Cerebellar cortex (tissue), 1 donor: ENCODE results near the gene LYSMD2.

ENCODE experiments used
- DNase-seq: peaks from one replicate; pipeline ENCODE4 v3.0.0-alpha.2; 2015; ENCODE audit warnings: low spot score

Gene LYSMD2

DNA sequence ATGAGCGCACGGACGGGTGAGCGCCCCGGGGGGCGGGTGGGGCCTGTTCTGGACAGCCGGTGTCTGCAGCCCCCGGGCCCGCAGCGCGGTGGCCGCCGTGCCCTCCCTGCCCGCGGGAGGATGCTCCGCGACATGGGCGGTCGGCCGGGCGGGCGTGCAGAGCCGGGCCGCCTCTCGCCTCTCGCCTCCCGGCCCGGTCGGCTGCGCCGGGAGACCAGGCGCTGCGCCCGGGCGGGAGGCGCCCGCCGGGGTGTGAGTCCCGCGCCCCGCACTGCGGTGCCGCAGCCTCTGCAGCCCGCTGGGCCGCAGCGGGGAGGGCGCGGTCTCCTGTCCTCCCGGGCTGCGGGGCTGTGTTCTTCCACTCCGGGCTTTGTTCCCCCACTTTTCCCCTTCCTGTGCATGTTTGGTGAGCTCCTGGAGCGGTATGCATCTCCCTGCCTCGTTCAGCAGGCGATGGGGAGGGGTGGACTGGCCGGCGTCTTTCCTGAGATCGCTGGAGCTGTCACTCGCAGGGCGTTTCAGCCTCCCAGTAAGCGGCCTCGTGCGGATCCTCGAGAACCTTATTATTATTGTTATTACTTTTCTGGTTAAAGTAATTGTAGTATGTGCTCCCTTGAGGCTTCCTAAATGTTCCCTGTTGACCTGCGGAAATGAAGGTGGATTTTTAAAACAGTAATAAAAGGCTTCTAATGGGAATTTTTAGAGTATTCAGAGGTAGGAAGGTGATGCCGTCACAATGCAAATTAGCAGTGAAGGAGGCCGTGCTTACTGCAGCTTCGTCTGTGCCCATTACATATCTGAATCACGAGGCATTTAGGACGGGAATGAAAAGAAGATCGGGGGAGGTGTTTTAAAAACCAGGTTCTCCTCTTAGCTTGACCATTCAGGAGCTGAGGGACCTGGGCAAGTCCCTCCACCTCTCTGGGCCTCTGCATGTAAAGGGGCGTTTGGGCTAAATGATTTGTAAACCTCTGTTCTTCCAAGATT lies 14.5 kb upstream of the LYSMD2 start:
- peak; percentile 57 for DNase-seq

DNA sequence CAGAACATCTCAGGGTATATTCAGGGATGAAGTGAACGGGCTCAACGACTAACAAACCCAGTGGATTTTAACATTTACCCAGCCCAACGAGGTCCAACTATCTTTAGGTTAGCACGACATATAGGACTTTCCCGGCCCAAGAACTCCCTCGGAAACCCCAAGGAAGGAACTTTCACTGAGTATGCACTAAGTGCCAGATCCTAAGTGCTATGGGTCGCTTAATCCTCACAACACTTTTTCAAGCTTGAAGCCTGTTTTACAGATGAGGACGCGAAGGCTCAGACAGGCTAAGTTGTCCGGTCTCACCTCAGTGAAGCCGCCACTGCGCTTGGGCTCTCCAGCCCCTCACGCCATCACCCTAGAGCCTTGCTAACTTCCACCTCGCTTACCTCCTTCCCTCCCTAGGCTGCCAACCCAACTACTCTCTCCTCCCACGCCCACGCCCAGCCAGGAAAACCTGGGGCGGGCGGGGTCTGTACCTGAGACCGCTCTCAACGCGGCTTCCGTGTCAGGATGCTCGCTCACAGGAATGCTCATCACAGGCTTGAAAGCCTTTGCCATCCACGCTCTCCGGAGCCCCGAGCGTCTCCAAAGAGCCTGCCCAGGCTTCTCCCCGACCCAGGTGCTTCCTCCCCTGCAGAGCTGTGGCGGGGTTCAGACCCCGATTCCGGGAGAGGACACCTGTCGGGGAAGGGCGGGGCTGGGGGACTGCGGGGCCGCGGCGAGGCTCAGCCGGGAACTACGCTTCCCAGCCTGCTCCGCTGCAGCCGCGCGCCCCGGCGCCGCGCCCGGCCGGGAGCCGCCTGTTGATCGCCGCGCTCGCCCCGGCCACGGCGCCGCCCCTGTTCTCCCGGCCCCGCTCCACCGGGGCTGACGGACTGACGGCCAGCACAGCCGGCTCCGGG lies 13.6 kb upstream of the LYSMD2 start, which contains the start of gene TMOD2:
Gene TMOD2 (plus strand): TSS at position 806 of the 905 bp plus-strand sequence. CDS start 14,845 bp downstream, outside the sequence.
- peak; percentile 61 for DNase-seq

DNA sequence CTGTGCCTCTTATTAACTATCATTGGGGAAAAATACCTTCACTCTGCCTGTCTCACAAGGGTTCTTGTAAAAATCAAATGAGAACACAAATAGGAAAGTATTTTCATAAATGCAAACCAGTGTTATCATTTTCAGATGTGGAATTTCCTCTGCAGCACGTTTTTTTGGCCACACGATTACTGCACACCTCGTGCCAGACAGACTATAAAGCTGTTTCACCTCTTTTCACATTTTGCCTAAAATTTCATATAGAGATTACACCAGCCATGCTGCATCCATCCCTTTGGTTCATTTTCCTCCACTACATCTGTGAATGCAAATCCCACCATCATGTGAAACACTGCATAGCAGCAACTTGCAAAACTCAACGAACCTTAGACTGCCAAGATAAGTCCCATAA lies 12.7 kb upstream of the LYSMD2 start:
- no peak for DNase-seq

DNA sequence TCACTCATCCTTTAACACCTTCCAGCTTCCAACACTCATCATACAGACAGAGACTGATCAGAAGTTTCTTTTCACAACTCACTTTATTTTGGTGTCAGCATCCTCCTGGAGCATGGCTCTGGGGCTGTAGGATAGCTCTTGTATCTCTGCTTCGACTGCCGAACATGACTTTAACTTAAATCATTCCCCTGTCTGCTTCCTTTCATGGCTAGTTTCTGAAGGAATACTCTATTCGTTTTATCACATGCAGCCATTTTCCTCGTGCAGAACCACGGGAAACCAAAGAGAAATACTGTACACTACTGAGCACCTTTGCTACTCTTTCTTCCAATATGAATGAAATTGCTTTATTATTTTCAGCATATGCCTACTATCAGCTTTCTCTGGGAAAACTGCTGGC lies 11.9 kb upstream of the LYSMD2 start:
- DNase-seq: no peak

DNA sequence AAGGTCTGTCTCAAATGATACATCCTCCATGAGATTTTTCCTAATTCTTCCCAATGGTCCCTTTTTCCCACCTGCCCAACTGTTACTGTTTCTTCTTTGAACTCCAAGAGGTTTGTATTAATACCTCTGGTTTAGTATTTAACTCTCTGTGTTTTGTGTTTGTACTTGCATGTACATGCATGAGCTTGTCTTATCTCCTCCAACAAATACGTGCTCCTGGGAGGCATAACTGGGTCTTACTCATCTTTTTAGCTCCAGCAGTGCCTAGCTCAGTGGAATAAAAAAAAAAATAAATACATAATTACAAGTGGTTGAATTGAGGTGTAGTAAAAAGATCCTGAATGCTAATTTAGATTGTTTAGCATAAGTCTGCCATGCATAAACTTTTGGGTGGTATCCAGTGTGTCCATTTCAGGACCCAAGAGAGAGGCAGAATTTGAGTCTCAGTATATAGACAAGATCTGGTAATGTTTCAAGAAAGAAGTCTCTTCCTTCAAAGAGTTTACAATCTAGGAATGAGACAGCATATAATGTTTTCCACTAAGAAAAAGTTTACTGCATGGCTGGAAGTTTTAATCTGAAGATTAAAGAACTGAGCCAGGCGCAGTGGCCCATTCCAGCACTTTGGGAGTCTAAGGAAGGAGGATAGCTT lies 1.7 kb upstream of the LYSMD2 start:
- DNase-seq: no peak

DNA sequence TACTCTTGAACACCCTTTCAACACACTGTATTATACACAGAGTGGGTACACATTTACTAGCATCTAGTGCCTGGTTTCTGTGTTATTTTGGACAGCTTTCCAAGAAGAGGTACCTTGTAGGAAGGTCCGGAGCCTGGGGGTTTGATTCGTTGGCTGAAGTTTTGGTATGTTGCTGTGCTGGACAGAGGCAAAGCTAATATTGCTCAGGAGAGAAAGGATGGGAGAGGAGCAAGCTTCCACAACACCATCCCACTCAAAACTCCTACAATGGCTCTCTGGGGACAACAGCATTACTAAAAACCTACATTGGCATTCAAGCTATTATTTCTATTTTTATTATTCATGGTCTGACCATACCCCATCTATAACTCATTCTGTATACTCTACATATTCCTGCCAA lies 1.1 kb upstream of the LYSMD2 start:
- no peak for DNase-seq

DNA sequence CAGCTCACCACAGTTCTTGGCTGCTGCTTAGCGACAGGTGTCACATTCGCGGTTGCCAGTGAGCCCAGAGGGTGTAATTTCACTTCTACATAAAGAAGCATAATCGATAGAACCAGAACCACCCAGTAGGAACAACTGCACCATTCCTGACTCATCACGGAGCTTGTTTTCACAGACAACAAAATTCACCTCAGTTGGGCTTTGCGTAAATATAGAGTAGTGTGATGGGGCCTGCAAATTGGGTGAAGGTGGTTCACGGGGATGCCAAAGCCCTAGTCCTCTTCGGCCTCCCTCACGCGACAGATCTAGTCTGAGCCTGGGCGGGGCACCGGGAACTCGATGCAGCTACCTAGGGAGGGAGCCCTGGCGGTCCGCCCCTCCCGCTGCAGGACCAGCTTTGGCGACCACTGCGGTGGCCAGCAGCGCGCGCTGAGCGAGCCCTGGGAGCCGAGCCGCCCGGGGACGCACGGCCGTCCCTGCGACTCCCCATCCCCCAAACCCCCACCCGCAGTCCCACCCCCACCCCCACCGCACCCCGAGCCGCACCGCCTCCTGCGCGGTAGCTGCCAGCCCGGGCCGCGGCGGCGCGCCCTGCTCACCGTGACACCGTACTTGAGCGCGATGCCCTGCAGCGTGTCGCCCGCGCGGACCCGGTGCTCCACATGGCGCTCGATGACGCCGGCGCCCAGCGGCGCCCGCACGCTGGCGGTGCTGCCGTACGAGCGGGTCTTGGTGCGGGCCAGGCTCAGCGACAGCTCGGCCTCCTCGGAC lies 519 bp downstream of the LYSMD2 start:
- DNase-seq: peak; percentile 74

DNA sequence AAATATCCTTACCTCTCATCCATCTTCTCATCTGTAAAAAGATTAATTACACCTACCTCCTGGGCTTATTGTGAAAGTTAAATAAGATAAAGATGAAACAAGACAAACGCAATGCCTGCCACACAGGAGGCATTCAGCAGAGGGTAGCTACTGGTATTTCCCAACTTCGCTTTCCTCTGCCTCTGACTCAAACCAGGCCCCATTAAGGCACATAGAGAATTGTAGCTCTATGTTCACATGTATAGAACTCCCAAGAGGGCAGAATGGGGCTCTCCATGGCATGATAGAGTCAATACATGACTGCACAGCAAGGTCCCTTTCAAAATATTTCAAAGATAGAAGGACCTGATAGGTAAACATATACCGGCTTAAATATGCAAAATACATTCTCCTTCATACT lies 1.4 kb downstream of the LYSMD2 start:
- DNase-seq: no peak

DNA sequence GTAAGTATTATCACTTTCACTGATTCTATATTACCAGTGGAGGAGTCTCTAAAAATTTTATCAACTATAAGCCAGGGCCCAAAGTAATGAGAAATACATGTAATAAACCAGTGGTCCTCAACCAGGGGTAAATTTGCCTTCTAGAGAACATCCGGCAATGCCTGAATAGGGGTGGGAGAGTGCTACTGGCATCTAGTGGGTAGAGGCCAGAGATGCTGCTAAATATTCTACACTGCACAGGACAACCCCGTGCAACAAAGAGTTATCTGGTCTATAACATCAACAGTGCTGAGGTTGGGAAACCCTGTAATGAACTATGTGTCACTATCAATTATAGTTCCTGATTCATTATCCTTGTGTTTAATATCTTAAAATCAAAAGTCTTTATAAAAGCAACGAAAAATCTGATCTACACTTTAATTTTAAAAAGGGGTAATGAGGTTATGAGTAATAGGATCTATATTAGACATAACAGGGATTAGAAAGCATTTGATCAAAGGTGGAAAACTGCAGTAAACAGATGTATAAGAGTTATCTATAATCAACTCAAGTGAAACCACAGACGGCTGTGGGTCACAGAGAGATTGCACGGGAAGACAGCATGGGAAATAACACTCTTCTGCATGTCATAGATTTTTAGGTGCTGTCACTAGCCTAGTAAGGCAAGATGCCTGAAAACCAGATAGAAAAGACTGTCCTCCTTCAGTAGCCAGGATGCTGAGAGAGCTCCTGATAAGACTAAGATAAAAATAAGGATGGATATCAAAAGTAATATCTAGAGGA lies 2.0 kb downstream of the LYSMD2 start:
- peak; percentile 48 for DNase-seq

DNA sequence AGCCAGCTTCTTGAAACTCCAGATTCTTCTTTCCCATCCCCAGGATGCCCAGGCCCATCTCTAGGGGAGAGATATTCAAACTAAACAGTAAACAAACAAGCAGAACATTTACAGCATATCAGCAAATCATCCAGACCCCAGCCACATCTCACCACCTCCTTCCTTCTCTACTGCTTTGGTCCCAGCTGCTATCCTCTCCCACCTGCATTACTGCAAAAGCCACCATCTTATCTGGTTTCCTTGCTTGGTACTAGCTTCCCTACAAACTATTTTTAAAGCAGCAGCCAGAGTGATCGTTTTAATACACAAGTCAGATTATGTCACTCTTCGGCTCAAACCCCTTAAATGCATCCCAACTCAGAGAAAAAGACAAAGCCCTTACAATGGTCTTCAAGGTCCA lies 4.8 kb downstream of the LYSMD2 start:
- DNase-seq: no peak

DNA sequence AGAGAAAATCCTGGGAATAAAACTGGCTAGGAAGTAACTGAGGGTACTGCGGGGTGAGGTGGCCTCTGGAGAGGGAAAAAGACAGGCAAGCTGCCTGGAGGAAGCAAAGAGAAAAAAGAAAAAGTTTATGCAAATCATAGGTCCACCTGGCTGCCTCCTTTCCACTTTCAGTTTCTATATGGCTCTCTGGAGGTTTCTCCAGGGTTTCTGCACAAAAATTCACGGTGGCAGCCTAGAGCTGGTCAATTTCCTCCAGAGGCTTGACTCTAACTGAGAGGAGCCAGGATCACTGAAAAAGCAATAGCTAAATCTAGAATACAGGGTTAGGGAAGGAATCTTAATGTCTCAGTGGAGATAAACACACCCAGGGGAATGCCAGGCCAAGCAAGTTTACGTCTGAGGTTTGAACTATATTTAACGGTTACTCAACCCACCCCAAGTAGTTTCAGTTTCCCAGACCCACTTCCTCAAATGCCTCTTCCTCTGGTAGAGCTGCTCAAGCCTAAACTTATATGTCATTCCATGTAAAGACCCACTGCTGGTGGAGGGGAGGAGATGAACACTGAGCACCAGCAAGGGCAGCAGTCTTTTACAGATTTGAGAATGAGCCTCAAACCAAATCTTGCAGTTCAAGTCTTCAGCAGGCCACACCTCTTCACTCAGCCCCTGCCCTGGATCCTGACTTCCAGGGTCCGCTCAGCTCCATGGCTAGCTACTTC lies 5.7 kb downstream of the LYSMD2 start:
- no peak for DNase-seq

DNA sequence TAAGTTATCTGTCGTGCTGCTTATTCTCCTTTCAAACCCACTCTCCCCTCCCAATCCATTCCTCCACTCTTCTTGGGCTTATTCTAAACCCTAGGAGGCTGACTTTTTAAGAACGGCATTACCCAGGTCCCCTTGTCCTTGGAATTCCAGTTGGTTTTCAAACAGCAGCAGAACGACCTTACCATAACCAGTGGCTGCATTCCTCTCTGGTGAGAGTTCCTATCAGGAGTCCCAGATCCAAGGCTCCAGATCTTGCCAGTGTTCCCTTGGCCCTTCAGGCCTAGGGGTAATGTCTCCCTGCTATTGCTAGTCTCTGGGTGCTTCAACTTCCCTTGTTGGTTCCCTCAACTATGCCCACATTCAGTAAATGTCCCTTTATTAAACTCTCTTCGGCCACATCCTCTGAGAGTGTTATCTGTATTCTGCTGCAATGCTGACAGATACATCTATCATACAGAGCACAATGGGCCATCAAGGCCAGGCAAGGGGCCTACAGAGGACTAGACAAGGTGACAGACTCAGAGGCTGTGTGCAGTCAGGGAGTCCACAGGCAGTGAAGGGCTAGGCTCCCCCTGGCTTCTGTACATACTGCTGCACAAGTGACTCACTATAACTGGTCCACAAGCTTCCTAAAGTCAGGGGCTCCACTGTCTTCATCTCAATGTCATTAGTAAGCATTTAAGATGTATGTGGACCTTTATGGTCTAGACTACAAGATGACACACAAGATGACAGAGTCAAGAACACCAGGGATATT lies 10.1 kb downstream of the LYSMD2 start:
- no peak for DNase-seq

DNA sequence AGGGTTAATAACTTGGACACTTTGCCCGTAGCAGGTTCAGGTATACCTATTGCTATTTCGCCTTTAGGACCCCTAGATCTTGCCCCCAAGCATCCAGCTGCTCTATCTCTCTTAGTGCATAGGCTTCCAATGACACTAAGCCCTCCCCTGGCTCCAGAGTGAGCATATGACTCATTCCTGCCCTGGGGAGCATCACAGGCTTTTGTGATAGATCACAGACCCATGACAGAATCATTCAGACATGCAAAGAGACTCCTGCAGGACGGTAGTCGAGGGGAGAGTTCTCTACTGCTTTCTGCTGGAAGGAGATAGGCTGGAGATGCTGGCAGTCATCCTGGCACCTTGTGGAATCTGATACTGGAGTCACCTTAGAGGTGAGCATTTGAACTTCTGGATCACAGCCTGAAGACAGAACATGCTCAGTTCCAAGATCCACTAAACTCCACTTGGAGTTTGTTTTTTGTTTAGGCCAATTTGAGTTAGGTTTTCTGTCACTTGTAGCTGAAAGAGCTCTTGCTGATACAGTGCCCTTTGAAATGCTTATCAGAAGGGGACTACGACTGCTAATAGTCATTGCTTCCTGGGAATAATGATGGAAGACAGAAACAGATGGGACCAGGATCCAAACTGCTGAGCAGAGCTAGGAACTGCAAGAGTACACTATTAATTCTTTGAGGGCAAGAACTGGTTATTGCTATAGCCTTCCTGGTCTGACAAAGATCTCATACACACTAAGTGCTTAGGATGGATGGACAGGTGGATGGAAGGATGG lies 11.0 kb downstream of the LYSMD2 start:
- peak; percentile 44 for DNase-seq

DNA sequence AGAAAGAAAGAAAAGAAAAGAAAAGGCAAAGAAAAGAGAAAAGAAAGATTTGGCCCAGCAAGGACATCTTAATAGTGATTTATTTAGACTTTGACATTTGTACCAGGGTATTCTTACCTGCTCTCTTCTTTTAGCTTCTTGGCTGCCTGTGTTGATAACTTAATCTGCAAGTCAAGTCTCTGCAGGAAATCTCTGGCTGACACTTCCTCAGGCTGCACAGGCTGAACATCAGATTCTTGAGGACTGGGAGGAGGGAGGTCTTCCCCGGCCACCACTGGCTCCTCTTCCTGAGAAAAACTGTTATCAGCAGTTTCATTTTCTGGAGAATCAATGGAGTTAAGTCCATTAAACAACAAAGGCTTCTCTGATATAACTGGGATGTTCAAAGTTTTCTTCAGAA lies 12.8 kb downstream of the LYSMD2 start:
- DNase-seq: no peak

DNA sequence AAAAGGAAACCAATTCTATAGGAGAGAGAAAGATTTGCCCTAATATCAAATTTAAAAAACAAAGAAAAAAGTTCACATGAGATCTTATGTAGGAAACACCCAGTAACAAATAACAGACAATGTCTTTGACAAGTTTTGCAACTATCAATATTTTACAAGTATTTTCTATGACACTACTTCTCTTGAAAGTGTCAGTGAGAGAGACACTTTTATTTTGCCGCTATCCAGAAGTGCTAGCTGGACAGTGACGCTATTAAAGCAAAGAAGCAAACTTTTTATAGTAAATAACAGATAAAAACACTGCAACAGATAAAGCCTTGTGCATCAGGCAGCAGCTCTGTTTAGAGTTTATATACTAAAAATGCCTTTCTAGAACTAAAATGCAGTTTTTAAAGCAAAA lies 13.3 kb downstream of the LYSMD2 start:
- DNase-seq: no peak

DNA sequence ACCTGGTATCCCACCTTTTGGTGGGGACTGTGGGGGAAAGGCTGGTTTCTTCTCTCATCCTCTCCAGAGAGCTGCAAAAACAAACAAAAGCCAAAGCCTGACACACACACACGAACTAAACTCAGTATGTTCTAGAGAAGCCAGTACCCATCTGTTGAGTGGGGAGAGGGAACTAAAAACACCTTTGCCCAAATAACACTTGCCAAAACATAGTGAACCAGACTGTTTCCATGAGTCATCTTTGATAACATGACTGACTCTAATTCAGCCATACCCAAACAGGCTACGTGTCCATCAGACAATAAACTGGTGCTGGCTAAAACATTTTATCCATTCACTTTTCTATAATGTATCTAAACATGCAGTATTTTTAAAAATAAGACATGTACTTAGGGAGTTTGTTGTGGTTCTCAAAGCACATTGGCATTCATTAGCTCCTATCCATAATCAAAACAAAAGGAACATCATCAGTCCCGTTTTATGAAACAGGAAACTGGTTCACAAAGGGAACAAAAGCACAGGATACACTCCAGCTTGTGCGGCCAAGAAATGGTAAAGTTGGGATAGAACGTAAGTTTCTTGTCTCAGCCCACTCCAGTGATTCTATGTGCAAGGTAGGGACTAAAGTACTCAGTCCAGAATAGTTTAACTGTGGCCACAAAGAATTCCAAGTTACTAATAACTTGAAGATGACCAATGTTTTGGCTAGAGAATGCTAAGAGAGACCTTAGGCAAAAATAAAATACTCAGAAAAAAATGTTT lies 16.1 kb downstream of the LYSMD2 start:
- no peak for DNase-seq

DNA sequence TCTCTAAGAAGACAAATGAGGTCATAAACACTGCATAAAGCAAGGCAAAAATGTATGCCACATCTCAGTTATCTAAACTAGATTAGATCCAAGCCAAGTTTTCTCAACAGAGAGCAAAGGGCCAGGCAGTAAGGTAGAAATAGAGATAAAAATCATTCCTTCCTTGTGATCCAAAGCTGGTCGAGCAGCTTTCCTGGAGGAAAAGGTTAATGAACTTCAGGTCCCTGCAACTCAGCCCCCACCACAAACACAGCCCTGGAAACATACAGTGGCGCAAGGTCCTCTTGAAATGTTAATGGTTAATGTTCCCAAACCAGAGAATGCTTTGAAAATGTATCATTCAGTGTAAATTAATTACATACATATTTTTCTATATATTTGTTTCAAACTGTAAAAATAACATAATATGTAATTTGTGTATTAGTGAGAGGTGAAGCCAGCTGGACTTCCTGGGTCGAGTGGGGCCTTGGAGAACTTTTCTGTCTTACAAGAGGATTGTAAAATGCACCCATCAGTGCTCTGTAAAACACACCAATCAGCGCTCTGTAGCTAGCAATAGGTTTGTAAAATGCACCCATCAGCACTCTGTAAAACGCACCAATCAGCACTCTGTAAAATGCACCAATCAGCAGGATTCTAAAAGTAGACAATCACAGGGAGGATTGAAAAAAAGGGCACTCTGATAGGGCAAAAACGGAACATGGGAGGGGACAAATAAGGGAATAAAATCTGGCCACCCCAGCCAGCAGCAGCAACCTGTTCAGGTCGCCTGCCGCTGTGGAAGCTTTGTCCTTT lies 17.1 kb downstream of the LYSMD2 start:
- DNase-seq: no peak
